ENCODE measurements around the gene TWF1.

TWF1 gene

DNA sequence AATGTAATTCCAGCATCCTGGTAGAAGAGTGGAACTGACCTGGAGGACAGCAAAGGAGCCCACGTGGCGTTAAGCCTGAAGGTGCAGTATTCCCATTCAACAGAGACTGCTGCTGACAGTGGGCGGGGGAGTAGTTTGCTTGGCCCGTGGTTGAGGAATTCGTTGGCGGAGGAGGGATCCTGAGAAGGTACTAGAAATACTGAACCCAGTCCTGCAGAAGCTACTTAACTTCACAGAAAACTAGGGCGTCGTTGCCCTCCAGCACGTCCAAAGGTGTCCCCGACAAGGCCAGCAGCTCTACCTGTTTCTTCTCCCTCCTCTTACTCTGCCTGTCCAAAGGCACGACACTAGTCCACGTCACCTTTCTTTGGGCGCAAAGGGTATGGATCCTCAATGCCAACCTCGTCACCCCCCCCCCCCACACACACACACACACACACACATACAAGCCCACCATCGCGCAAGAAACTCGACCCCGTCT lies 47.8 kb downstream of the TWF1 start:
- Histone ChIP-seq H3K27ac (ENCODE audit: extremely low read depth, low read depth, low read length) (no peak overlapping the region; the same call in 1 of the 2 replicates), H3K36me3 (ENCODE audit: control insufficient read depth in 2 of 2, insufficient read depth in 1 of 2, low read length in 2 of 2) (peaks cover 7 to 13% of the 10 kb centered on the region in 2 experiments; a peak in 2 of 3 replicates), H3K4me3 (ENCODE audit: low read depth, low read length) (peak overlapping the region; percentile 65), H3K9me3 (ENCODE audit: control insufficient read depth, insufficient read depth, low read depth, low read length) (no peaks in the 10 kb centered on the region), H3K4me1 (ENCODE audit: control insufficient read depth, insufficient read depth, low read length) (0 out of 2 replicates have a peak, but pooled peaks cover 2% of the 10 kb centered on the region)
- POLR2A ChIA-PET: interaction anchor here (0.6 to 0.7 kb wide), 3 partner anchors 32 to 199 kb away, joined by 4 to 5 read pairs (median 4); no protein-coding TSS in a partner anchor
- CTCF ChIA-PET: interaction anchor here (0.7 to 1.9 kb wide), 3 partner anchors 10 to 125 kb away, joined by 3 to 8 read pairs (median 5); no protein-coding TSS in a partner anchor
- 0 out of 2 replicates have a peak, but pooled peaks have one; percentile 16 for TF ChIP-seq ZSCAN30 (tag by site-specific recombination; IDR thresholded peaks at IDR 0.05)
- no peak for TF ChIP-seq ZFP41 (tag by site-specific recombination; IDR thresholded peaks at IDR 0.05; ENCODE audit: borderline replicate concordance)
- no peak for TF ChIP-seq ZNF350 (tag by site-specific recombination; IDR thresholded peaks at IDR 0.05)
- TF ChIP-seq SCRT2 (tag by site-specific recombination; IDR thresholded peaks at IDR 0.05): peak; percentile 55; the same call in 1 of the 2 replicates
- TF ChIP-seq ZNF133 (tag by site-specific recombination; IDR thresholded peaks at IDR 0.05): no peak
- TF ChIP-seq, protein P1, sequence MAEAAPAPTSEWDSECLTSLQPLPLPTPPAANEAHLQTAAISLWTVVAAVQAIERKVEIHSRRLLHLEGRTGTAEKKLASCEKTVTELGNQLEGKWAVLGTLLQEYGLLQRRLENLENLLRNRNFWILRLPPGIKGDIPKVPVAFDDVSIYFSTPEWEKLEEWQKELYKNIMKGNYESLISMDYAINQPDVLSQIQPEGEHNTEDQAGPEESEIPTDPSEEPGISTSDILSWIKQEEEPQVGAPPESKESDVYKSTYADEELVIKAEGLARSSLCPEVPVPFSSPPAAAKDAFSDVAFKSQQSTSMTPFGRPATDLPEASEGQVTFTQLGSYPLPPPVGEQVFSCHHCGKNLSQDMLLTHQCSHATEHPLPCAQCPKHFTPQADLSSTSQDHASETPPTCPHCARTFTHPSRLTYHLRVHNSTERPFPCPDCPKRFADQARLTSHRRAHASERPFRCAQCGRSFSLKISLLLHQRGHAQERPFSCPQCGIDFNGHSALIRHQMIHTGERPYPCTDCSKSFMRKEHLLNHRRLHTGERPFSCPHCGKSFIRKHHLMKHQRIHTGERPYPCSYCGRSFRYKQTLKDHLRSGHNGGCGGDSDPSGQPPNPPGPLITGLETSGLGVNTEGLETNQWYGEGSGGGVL (tag by site-specific recombination; IDR thresholded peaks at IDR 0.05): peak; percentile 77
- TF ChIP-seq ZNF791 (tag by site-specific recombination; IDR thresholded peaks at IDR 0.05): no peak
- no peak for TF ChIP-seq SP7 (tag by site-specific recombination; IDR thresholded peaks at IDR 0.05)
- peak; percentile 57; the same call in 1 of the 2 replicates for TF ChIP-seq ZNF501 (tag by site-specific recombination; IDR thresholded peaks at IDR 0.05)
- TF ChIP-seq ZNF146 (tag by site-specific recombination; IDR thresholded peaks at IDR 0.05): no peak
- 0 out of 2 replicates have a peak, but pooled peaks have one; percentile 42 for TF ChIP-seq ZFP37 (tag by site-specific recombination; IDR thresholded peaks at IDR 0.05)
- TF ChIP-seq, protein P2, sequence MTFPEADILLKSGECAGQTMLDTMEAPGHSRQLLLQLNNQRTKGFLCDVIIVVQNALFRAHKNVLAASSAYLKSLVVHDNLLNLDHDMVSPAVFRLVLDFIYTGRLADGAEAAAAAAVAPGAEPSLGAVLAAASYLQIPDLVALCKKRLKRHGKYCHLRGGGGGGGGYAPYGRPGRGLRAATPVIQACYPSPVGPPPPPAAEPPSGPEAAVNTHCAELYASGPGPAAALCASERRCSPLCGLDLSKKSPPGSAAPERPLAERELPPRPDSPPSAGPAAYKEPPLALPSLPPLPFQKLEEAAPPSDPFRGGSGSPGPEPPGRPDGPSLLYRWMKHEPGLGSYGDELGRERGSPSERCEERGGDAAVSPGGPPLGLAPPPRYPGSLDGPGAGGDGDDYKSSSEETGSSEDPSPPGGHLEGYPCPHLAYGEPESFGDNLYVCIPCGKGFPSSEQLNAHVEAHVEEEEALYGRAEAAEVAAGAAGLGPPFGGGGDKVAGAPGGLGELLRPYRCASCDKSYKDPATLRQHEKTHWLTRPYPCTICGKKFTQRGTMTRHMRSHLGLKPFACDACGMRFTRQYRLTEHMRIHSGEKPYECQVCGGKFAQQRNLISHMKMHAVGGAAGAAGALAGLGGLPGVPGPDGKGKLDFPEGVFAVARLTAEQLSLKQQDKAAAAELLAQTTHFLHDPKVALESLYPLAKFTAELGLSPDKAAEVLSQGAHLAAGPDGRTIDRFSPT (tag by site-specific recombination; IDR thresholded peaks at IDR 0.05): peak; percentile 34; the same call in 1 of the 2 replicates
- no peak for TF ChIP-seq ZNF571 (tag by site-specific recombination; IDR thresholded peaks at IDR 0.05)
- TF ChIP-seq, protein P3, sequence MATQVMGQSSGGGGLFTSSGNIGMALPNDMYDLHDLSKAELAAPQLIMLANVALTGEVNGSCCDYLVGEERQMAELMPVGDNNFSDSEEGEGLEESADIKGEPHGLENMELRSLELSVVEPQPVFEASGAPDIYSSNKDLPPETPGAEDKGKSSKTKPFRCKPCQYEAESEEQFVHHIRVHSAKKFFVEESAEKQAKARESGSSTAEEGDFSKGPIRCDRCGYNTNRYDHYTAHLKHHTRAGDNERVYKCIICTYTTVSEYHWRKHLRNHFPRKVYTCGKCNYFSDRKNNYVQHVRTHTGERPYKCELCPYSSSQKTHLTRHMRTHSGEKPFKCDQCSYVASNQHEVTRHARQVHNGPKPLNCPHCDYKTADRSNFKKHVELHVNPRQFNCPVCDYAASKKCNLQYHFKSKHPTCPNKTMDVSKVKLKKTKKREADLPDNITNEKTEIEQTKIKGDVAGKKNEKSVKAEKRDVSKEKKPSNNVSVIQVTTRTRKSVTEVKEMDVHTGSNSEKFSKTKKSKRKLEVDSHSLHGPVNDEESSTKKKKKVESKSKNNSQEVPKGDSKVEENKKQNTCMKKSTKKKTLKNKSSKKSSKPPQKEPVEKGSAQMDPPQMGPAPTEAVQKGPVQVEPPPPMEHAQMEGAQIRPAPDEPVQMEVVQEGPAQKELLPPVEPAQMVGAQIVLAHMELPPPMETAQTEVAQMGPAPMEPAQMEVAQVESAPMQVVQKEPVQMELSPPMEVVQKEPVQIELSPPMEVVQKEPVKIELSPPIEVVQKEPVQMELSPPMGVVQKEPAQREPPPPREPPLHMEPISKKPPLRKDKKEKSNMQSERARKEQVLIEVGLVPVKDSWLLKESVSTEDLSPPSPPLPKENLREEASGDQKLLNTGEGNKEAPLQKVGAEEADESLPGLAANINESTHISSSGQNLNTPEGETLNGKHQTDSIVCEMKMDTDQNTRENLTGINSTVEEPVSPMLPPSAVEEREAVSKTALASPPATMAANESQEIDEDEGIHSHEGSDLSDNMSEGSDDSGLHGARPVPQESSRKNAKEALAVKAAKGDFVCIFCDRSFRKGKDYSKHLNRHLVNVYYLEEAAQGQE (tag by site-specific recombination; IDR thresholded peaks at IDR 0.05): 0 out of 2 replicates have a peak, but pooled peaks have one; percentile 43
- TF ChIP-seq IKZF3 (tag by site-specific recombination; IDR thresholded peaks at IDR 0.05): 0 out of 2 replicates have a peak, but pooled peaks have one; percentile 31
- peak; percentile 93 for TF ChIP-seq ZNF335 (tag by site-specific recombination; conservative IDR thresholded peaks at IDR 0.05)
- TF ChIP-seq ZBTB1 (tag by site-specific recombination; IDR thresholded peaks at IDR 0.05): no peak
- TF ChIP-seq, protein P4, sequence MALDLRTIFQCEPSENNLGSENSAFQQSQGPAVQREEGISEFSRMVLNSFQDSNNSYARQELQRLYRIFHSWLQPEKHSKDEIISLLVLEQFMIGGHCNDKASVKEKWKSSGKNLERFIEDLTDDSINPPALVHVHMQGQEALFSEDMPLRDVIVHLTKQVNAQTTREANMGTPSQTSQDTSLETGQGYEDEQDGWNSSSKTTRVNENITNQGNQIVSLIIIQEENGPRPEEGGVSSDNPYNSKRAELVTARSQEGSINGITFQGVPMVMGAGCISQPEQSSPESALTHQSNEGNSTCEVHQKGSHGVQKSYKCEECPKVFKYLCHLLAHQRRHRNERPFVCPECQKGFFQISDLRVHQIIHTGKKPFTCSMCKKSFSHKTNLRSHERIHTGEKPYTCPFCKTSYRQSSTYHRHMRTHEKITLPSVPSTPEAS (tag by site-specific recombination; IDR thresholded peaks at IDR 0.05): peak; percentile 44
- TF ChIP-seq ZNF626 (tag by site-specific recombination; IDR thresholded peaks at IDR 0.05): no peak
- no peak for TF ChIP-seq ZNF138 (tag by site-specific recombination; IDR thresholded peaks at IDR 0.05; ENCODE audit: borderline replicate concordance)
- no peak for TF ChIP-seq ZFP69B (tag by site-specific recombination; IDR thresholded peaks at IDR 0.05)
- TF ChIP-seq ZNF121 (tag by site-specific recombination; IDR thresholded peaks at IDR 0.05): no peak
- TF ChIP-seq BCL11B (tag by site-specific recombination; IDR thresholded peaks at IDR 0.05; ENCODE audit: low read depth): no peak
- no peak for TF ChIP-seq ZNF707 (tag by site-specific recombination; IDR thresholded peaks at IDR 0.05)
- peak; percentile 43; the same call in 1 of the 2 replicates for TF ChIP-seq ZNF558 (tag by site-specific recombination; IDR thresholded peaks at IDR 0.05)
